ENCODE data around the gene WWOX.

- no peak for TF ChIP-seq MAX (IDR thresholded peaks at IDR 0.05)
- TF ChIP-seq, protein P1, sequence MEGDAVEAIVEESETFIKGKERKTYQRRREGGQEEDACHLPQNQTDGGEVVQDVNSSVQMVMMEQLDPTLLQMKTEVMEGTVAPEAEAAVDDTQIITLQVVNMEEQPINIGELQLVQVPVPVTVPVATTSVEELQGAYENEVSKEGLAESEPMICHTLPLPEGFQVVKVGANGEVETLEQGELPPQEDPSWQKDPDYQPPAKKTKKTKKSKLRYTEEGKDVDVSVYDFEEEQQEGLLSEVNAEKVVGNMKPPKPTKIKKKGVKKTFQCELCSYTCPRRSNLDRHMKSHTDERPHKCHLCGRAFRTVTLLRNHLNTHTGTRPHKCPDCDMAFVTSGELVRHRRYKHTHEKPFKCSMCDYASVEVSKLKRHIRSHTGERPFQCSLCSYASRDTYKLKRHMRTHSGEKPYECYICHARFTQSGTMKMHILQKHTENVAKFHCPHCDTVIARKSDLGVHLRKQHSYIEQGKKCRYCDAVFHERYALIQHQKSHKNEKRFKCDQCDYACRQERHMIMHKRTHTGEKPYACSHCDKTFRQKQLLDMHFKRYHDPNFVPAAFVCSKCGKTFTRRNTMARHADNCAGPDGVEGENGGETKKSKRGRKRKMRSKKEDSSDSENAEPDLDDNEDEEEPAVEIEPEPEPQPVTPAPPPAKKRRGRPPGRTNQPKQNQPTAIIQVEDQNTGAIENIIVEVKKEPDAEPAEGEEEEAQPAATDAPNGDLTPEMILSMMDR (IDR thresholded peaks at IDR 0.05), result no peak
- TF ChIP-seq MYC (IDR thresholded peaks at IDR 0.05; ENCODE audit: borderline replicate concordance, low read length), result no peak
- no peak for TF ChIP-seq SREBF2 (IDR thresholded peaks at IDR 0.05)
- TF ChIP-seq POLR2A (IDR thresholded peaks at IDR 0.05; ENCODE audit: low read length), result no peak
- no peak for TF ChIP-seq MAFK (IDR thresholded peaks at IDR 0.05; ENCODE audit: partially characterized antibody)
- TF ChIP-seq CBX2 (IDR thresholded peaks at IDR 0.05; ENCODE audit: borderline replicate concordance, low read depth), result no peak
- TF ChIP-seq RAD21 (conservative IDR thresholded peaks at IDR 0.05 in 1 of 2, IDR thresholded peaks at IDR 0.05 in 1 of 2), result no peak
- TF ChIP-seq SMC3 (IDR thresholded peaks at IDR 0.05), result no peak
- no peak for TF ChIP-seq ESRRA (IDR thresholded peaks at IDR 0.05; ENCODE audit: borderline replicate concordance, low read length)
- no peak for TF ChIP-seq GATA3 (IDR thresholded peaks at IDR 0.05; ENCODE audit: borderline replicate concordance)
- TF ChIP-seq EP300 (IDR thresholded peaks at IDR 0.05), result no peak
- no peak for TF ChIP-seq CHD2 (IDR thresholded peaks at IDR 0.05; ENCODE audit: low read length, partially characterized antibody)
These were observed 1074.5 kb downstream of the WWOX start for GRCh38 chr16:79173919-79174318.
